Heart right ventricle (tissue), 16 donors: ENCODE measurements around the gene DOCK4. TPM values are rescaled to one million over a fixed set of nuclear protein-coding genes. Genes with fewer than 3 reads are reported as not detected.

Source experiments
- ATAC-seq, 8 donors: fragments of 200-7000 bp; cut with Tn5 transposase; one replicate each; pipeline ENCODE4 v1.9.1; 2020; ENCODE audit warnings: mild to moderate bottlenecking in 8 of 8, moderate library complexity in 8 of 8, moderate number of reproducible peaks in 1 of 8
- DNase-seq, 2 donors: peaks; one replicate each; pipeline ENCODE4 v3.0.0-alpha.2; 2020
- H3K27ac ChIP-seq, 10 donors: fragments of 200-600 bp; sonication (generic) in 2 of 10; one replicate each; pipeline versions ENCODE4 v1.5.0 to v1.8.0; 2020 to 2022; ENCODE audit warnings: mild to moderate bottlenecking in 3 of 10
- H3K27me3 ChIP-seq, 7 donors: fragments of 200-600 bp; one replicate each; pipeline ENCODE4 v1.8.0; 2021 to 2022; ENCODE audit warnings: mild to moderate bottlenecking in 2 of 7
- H3K36me3 ChIP-seq, 9 donors: fragments of 200-600 bp; sonication (generic) in 1 of 9; one replicate each; pipeline versions ENCODE4 v1.5.0 to v1.8.0; 2020 to 2022; ENCODE audit warnings: mild to moderate bottlenecking in 2 of 9
- H3K4me1 ChIP-seq, 9 donors: fragments of 200-600 bp; sonication (generic) in 1 of 9; one replicate each; pipeline versions ENCODE4 v1.5.0 to v1.8.0; 2020 to 2022; ENCODE audit warnings: mild to moderate bottlenecking in 4 of 9
- H3K4me3 ChIP-seq, 10 donors: fragments of 200-600 bp; sonication (generic) in 2 of 10; one replicate each; pipeline versions ENCODE4 v1.5.0 to v1.8.0; 2020 to 2022; ENCODE audit warnings: mild to moderate bottlenecking in 7 of 10, moderate library complexity in 2 of 10
- H3K9me3 ChIP-seq, 11 donors: fragments of 200-600 bp in 10 of 11; sonication (generic) in 2 of 11; one replicate each; pipeline versions ENCODE4 v1.5.0 to v1.8.0; 2013 to 2022; ENCODE audit warnings: mild to moderate bottlenecking in 2 of 11, control low read depth in 1 of 11, moderate library complexity in 1 of 11
- WGBS, 2 donors: extraction: QIAGEN DNeasy Blood & Tissue Kit; methylation state at CpG; one replicate each; pipeline ENCODE4 v1.1.7; 2013; ENCODE audit warnings: inconsistent platforms in 1 of 2; 5-methylcytosine and 5-hydroxymethylcytosine counted together
- intact Hi-C, 10 donors: fragments of 100-400 bp; cut with DNase I; formaldehyde crosslinking; loops; one replicate each; pipeline versions ENCODE4 v1.11.1 to v1.14.2; 2022
- polyA plus RNA-seq, 2 donors: library from polyadenylated mRNA; stranded (reverse); fragments of 200-250 nt; gene quantifications; one replicate each; pipeline ENCODE4 v1.2.3, GENCODE V29; 2013
- total RNA-seq, 10 donors: library from RNA; stranded (reverse); fragmentation: NEBNext Ultra II Directional in 3 of 10; extraction: Animal tissue kit (Norgen Biotek cat#: 25700) in 3 of 10; gene quantifications; one replicate each; pipeline versions ENCODE4 v1.2.1 to v1.2.4, GENCODE V29; 2021 to 2023
- TF ChIP-seq, protein P1 (sequence below), 9 donors: fragments of 200-600 bp; sonication (generic) in 2 of 9; IDR thresholded peaks; one replicate each; pipeline versions ENCODE4 v1.5.0 to v1.8.0; 2021 to 2022; ENCODE audit warnings: antibody characterized with exemption in 9 of 9, mild to moderate bottlenecking in 5 of 9, moderate library complexity in 1 of 9
- donor health status: Arrhythmogenic right ventricular cardiomyopathy.
- donor health status: ischemic (EF 13 %, LVEDD 7.1; RV severe dilation, severe dysfunction).
- donor health status: healthy with polysubstance abuse.
- donor health status: DM: no; HTN: yes; CAD: no.
- donor health status: DM: no; HTN: no; CAD: no.
- donor health status: ischemic (EF 25% LVEDD 6.9; RV normal size, moderate dysfunction).
- donor health status: ischemic (EF 25% LVEDD 5.7; RV mildly dilated, moderate dysfunction).
- donor health status: healthy.
- donor health status: DM: yes; HTN: yes; CAD: no.
- donor health status: Ischemic cardiomyopathy.
- donor health status: ischemic (EF 35%, LVEDD 5.7; RV mildly dilated, moderate dysfunction).
- donor health status: nonischemic (EF 11% LVEDD 7.7; RV severe dilation, severe dysfunction).
- donor health status: DM: yes; HTN: yes; CAD: no.
- donor health status: PGD.
- donor health status: ischemic (EF 29% LVEDD 5.4; RV normal size, mild dysfunction).
- donor health status: nonischemic (EF 23%, LVEDD 6.1; RV moderate dilation, normal function).

Gene DOCK4
- total and polyA plus RNA-seq, 12 donors = 2.6 to 26.8 (median 14.7) TPM

DNA sequence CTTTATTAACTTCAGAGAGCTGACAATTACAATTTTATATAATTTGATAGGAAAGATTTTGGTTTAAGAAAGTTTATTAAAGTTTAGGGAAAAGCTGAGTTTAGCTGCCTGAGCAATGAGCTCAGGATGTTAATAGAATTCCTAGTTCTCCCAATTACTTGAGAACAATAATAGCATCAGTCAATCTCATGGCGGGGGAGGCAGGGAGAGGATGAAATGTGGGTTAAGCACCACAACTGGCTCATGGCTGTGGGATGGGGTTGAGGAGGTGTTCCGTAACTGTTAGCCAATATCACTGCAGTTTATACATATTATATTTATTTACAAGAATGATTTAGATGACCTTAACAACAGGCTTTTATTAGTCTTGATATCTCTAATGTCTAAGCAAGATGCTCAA is 377.0 kb downstream of the DOCK4 start:
- WGBS, 2 donors = 97% methylated on average over 2 of the region's 2 CpGs
- intact Hi-C loops = loop anchor here in 1 of 10 donors (5.0 kb wide), 1 partner anchor 47 kb away; no protein-coding TSS in a partner anchor

DNA sequence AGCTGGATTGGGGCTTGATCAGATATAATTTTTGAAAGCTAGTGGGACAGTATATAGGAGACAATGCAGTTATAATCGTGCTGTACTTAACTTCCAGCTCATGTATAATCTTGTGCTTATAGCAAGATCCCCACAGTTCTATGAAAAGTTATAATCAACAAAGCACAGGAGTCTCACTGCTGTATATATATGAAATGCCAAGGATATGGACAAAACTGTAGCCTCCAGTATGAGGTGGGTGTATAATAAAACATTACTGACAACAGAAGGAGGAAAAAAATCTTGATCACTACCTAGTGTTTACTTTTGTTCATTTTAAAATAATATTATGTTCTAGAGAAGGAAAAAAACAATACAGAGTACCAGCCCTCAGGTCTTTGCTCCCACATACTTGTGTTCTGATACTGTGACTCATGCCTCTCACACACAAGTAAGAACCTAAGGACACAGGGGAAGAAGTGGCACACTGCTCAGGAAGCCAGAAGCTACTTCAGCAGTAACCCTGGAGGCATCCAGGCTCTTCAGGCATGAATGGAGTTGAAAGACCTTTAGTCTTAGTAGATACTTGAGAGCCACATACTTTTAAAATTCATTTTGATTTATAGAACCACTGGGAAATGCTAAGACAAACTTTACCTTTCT is 378.2 kb downstream of the DOCK4 start:
- TF ChIP-seq, protein P1, sequence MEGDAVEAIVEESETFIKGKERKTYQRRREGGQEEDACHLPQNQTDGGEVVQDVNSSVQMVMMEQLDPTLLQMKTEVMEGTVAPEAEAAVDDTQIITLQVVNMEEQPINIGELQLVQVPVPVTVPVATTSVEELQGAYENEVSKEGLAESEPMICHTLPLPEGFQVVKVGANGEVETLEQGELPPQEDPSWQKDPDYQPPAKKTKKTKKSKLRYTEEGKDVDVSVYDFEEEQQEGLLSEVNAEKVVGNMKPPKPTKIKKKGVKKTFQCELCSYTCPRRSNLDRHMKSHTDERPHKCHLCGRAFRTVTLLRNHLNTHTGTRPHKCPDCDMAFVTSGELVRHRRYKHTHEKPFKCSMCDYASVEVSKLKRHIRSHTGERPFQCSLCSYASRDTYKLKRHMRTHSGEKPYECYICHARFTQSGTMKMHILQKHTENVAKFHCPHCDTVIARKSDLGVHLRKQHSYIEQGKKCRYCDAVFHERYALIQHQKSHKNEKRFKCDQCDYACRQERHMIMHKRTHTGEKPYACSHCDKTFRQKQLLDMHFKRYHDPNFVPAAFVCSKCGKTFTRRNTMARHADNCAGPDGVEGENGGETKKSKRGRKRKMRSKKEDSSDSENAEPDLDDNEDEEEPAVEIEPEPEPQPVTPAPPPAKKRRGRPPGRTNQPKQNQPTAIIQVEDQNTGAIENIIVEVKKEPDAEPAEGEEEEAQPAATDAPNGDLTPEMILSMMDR (IDR thresholded peaks at IDR 0.05) = no peak
- Histone ChIP-seq H3K4me1 (peaks cover 0 to under 1% (median 0%) of the 10 kb centered on the region in 9 donors), H3K36me3 (peaks cover 0 to 51% (median 0%) of the 10 kb centered on the region in 9 donors), H3K27ac (no peak overlapping the region), H3K4me3 (no peak overlapping the region), H3K9me3 (no peaks in the 10 kb centered on the region), H3K27me3 (no peaks in the 10 kb centered on the region)
- no peak for ATAC-seq
- DNase-seq = no peak
- WGBS, 2 donors = 92 to 94% methylated on average over 1 of the region's 1 CpG
- intact Hi-C loops = loop anchor here in 1 of 10 donors (5.0 kb wide), 1 partner anchor 46 kb away; no protein-coding TSS in a partner anchor

More for the DNA sequence above, 377.0 kb downstream of the DOCK4 start:
- peaks cover 0 to 58% (median 0%) of the 10 kb centered on the region in 9 donors for H3K36me3 ChIP-seq
- TF ChIP-seq, protein P1 (IDR thresholded peaks at IDR 0.05) = no peak
- H3K27me3 ChIP-seq = no peaks in the 10 kb centered on the region
- DNase-seq (no peak), ATAC-seq (no peak)
- peaks cover 0 to 5% (median 0%) of the 10 kb centered on the region in 9 donors for H3K4me1 ChIP-seq
- no peak overlapping the region for H3K27ac ChIP-seq
- H3K4me3 ChIP-seq = no peak overlapping the region
- H3K9me3 ChIP-seq = no peaks in the 10 kb centered on the region

DNA sequence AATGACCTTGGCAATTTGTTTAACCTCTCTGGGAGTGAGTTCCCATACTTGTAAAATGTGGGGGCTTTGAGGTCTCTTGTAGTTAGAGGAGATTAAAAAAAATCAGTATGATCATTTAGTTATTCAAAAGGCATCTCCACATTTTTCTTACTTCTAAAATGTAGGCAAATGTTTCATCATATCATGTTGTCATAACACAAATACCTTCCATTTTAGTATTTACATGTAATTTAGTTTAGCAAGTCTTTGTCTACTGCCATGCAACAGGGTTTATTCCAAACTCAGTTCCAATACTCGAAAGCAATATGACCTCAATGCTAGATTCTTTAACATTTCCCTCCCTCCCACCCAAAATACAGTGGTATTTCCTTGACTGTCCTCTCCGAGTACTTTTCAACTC is 381.2 kb downstream of the DOCK4 start:
- TF ChIP-seq, protein P1 (IDR thresholded peaks at IDR 0.05) = no peak
- Histone ChIP-seq H3K27ac (no peak overlapping the region), H3K36me3 (peaks cover 0 to 65% (median 11%) of the 10 kb centered on the region in 9 donors), H3K4me1 (no peaks in the 10 kb centered on the region), H3K4me3 (no peak overlapping the region), H3K27me3 (no peaks in the 10 kb centered on the region), H3K9me3 (no peaks in the 10 kb centered on the region)
- DNase-seq = no peak
- intact Hi-C loops = loop anchor here in 1 of 10 donors (5.0 kb wide), 1 partner anchor 43 kb away; no protein-coding TSS in a partner anchor
- 95 to 96% methylated on average over 2 of the region's 2 CpGs for WGBS, 2 donors
- ATAC-seq = no peak

DNA sequence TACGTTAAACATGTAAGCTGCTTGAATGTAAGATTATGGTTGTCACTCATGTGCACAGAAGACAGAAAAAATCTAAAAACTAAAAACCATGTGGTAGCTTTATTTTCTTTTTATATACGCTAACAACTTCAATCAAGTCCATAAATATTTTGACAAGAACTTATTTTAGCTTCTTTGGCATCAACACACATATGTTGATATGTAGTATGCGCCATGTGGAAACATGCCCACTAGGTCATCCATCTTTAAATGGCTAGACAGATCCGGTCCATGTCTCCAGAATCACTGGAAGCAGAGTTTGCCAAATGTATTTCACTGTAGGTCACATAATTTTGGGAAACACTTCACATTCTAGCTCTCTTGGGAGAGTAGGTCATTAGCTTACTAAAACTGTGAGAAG is 382.4 kb downstream of the DOCK4 start:
- no peaks in the 10 kb centered on the region for H3K9me3 ChIP-seq
- ATAC-seq = no peak
- TF ChIP-seq, protein P1 (IDR thresholded peaks at IDR 0.05) = no peak
- no peak overlapping the region for H3K27ac ChIP-seq
- intact Hi-C loops = no loop called here
- no peak for DNase-seq
- peaks cover 0 to 68% (median 11%) of the 10 kb centered on the region in 9 donors for H3K36me3 ChIP-seq
- 71 to 75% methylated on average over 4 of the region's 4 CpGs for WGBS, 2 donors
- no peak overlapping the region for H3K4me3 ChIP-seq
- no peaks in the 10 kb centered on the region for H3K4me1 ChIP-seq
- no peaks in the 10 kb centered on the region for H3K27me3 ChIP-seq
